ENCODE data around the gene COLEC12.

Gene COLEC12

GRCh38 chr18:286515-287310 lies 213.8 kb downstream of the COLEC12 start:
- DNase-seq (ENCODE audit: low read depth), result peak; percentile 53
- H3K4me3 ChIP-seq (ENCODE audit: control insufficient read depth, low read depth, low read length), result no peak overlapping the region
- peak; percentile 76 for TF ChIP-seq CTCF (conservative IDR thresholded peaks at IDR 0.05; ENCODE audit: control insufficient read depth, insufficient read depth, low read depth, low read length)

GRCh38 chr18:285817-286216 lies 214.7 kb downstream of the COLEC12 start:
- DNase-seq (ENCODE audit: low read depth), result no peak
- no peak overlapping the region for H3K4me3 ChIP-seq (ENCODE audit: control insufficient read depth, low read depth, low read length)
- TF ChIP-seq CTCF (conservative IDR thresholded peaks at IDR 0.05; ENCODE audit: control insufficient read depth, insufficient read depth, low read depth, low read length), result no peak

GRCh38 chr18:275486-275885 lies 225.0 kb downstream of the COLEC12 start:
- DNase-seq (ENCODE audit: low read depth), result no peak
- no peak overlapping the region for H3K4me3 ChIP-seq (ENCODE audit: control insufficient read depth, low read depth, low read length)
- no peak for TF ChIP-seq CTCF (conservative IDR thresholded peaks at IDR 0.05; ENCODE audit: control insufficient read depth, insufficient read depth, low read depth, low read length)

GRCh38 chr18:274313-274712 lies 226.2 kb downstream of the COLEC12 start:
- no peak overlapping the region for H3K4me3 ChIP-seq (ENCODE audit: control insufficient read depth, low read depth, low read length)
- no peak for TF ChIP-seq CTCF (conservative IDR thresholded peaks at IDR 0.05; ENCODE audit: control insufficient read depth, insufficient read depth, low read depth, low read length)
- DNase-seq (ENCODE audit: low read depth), result no peak

GRCh38 chr18:273525-273924 lies 227.0 kb downstream of the COLEC12 start:
- no peak for DNase-seq (ENCODE audit: low read depth)
- no peak overlapping the region for H3K4me3 ChIP-seq (ENCODE audit: control insufficient read depth, low read depth, low read length)
- no peak for TF ChIP-seq CTCF (conservative IDR thresholded peaks at IDR 0.05; ENCODE audit: control insufficient read depth, insufficient read depth, low read depth, low read length)

- no peak for TF ChIP-seq CTCF (conservative IDR thresholded peaks at IDR 0.05; ENCODE audit: control insufficient read depth, insufficient read depth, low read depth, low read length)
- DNase-seq (ENCODE audit: low read depth), result no peak
- no peak overlapping the region for H3K4me3 ChIP-seq (ENCODE audit: control insufficient read depth, low read depth, low read length)
These were observed 227.9 kb downstream of the COLEC12 start for GRCh38 chr18:272650-273049.

Data from fibroblast of mammary gland (primary cell).